GM12874 (cell line): ENCODE results near the gene MYCBPAP.

Experiments
- CTCF ChIP-seq: IDR thresholded peaks from 2 replicates; pipeline ENCODE4 v1.5.1; 2011; ENCODE audit warnings: low read depth, mild to moderate bottlenecking, control low read depth, low read length, moderate library complexity; ENCODE audit not compliant: insufficient read depth

MYCBPAP gene

GRCh38 chr17:50464736-50465135 lies 43.5 kb upstream of the MYCBPAP start:
- TF ChIP-seq CTCF = no peak

GRCh38 chr17:50465171-50465570 lies 43.1 kb upstream of the MYCBPAP start:
- TF ChIP-seq CTCF = no peak

- no peak for TF ChIP-seq CTCF
These were observed 42.6 kb upstream of the MYCBPAP start for GRCh38 chr17:50465635-50466034.

- no peak for TF ChIP-seq CTCF
These were observed 41.7 kb upstream of the MYCBPAP start for GRCh38 chr17:50466371-50467113.

GRCh38 chr17:50467114-50467854 lies 41.0 kb upstream of the MYCBPAP start:
- TF ChIP-seq CTCF = no peak

- TF ChIP-seq CTCF = no peak
These were observed 40.4 kb upstream of the MYCBPAP start for GRCh38 chr17:50467855-50468303.

GRCh38 chr17:50468304-50469207 lies 39.7 kb upstream of the MYCBPAP start, which contains the start of gene CHAD:
Gene CHAD (minus strand): TSS chr17:50468880. CDS start chr17:50468813, 67 bp downstream.
- TF ChIP-seq CTCF = no peak
